Stimulated activated CD4-positive, alpha-beta T cell treated with anti-CD3 and anti-CD28 coated beads, Interleukin-12 subunit alpha, Interleukin-12 subunit beta, amount 100 ng/mL, for 24 hours (primary cell): ENCODE data around the gene GALNT12.

Experiments used
- DNase-seq, 2 experiments: peaks; one replicate each; pipeline ENCODE4 v3.0.0-alpha.2; 2020; ENCODE audit warnings: low read depth in 2 of 2

GALNT12 gene

DNA sequence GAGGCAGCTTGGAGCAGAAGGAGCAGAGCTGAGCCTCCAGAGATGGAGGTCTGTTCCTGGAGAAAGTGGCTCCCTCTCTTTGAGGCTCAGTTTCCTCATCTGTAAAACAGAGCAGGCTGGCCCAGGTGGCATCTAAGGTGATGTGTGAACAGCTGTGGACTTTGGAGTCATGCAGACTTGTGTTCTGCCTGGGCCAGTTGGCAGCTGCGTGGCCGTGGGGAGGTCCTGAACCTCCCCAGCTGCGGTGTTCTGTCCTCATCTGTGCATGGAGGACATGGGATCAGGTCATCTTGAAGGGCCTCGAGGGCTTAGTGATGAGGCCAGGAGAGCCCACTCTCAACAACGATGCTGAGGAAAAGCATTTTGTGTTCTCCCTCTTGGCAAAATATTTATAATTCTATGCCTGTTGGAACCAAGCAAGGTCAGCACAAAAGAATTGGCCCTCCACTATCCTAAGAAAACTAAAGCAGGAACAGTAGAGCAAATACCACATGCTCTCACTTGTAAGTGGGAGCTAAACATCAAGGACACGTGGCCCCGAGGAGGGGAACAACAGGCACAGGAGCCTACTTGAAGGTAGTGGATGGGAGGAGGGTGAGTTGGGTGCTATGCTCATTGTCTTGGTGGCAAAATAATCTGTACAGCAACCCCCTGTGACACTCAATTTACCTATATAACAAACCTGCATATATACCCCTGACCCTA lies 73.0 kb downstream of the GALNT12 start:
- DNase-seq = no peak

DNA sequence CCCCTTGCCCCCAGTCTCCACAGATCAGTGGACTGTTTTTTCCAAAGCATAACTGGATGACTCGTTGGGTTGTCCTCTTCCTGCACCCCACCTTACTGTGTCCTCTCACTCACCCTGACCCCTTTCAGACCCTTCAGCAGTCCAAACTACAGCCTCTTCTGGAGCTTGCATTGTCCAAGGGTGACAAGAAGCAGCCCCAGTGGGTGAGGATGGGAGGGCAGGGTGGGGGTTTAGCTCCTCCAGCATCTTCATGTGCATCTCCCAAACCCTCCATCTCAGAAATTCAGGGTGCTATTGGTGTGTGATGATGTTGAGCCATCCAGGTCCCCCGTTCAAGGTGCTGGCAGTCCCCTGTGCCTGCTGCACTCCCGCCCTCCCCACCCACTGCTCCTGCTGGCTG lies 73.9 kb downstream of the GALNT12 start:
- DNase-seq = no peak

DNA sequence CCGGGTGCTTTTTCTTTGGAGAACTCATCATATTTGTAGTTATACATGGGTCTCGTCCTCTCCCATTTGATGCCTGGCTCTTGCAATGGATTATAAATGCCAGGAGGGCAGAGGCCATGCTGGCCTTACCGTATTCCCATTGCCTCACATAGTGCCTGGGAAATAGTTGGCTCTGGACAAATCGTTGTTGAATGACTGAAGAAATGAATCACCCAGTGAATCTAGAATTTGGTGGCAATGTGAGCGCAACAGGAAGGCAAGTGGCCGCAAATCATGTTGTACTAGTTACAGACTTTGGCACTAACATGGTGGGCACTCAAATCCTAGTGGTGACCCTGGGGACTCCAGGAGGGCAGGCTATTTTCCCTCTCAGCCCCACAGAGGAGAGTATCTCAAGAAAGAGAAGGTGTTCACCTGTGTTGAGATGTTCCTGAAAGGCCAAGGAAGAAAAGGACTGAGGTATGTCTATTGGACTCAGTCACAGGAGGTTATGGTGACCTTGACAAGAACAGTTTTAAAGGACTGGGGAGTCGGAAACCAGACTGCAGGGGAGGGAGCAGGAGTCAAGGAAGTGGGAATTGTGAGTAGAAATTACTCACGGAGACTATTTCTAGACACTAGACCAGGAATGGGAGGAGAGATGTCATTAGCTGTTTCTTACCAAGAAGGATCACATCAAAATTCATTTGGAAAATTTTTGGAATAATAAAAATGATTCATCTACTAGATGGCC lies 74.5 kb downstream of the GALNT12 start:
- DNase-seq = no peak

DNA sequence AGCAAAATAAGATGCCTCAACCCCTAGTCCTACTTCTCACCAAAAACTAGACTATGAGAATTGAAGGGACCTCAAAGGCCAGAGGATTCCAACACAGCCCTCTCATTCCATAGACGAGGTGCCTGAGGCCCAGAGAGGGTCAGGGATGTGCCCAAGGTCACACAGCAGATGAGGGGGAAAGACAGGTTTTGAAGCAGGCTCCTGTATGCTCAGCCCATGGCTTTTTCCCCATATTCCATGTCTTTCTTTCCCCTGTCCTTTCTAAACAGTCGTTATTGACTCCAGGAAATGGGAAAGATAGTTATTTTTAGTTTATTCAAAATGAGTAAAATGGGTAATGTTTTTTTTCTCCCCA lies 75.1 kb downstream of the GALNT12 start:
- no peak for DNase-seq

DNA sequence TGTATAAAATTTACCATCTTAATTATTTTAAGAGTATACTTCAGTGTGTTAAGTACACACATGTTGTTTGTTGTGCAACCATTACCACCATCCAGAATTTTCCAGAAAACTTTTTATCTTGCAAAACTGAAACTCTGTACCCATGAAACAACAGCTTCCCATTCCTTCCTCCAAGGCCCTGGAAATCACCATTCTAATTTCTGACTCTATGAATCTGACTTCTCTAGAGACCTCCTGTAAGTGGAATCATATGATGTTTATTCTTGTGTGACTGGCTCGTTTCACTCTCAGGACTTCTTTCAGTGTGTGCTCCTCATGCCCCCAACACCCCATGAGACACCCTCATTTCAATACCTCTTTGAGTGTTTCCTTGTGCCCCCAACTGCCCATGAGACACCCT lies 75.8 kb downstream of the GALNT12 start:
- DNase-seq = no peak

- DNase-seq = no peak
These were observed 77.4 kb downstream of the GALNT12 start for GRCh38 chr9:98884849-98885248.

DNA sequence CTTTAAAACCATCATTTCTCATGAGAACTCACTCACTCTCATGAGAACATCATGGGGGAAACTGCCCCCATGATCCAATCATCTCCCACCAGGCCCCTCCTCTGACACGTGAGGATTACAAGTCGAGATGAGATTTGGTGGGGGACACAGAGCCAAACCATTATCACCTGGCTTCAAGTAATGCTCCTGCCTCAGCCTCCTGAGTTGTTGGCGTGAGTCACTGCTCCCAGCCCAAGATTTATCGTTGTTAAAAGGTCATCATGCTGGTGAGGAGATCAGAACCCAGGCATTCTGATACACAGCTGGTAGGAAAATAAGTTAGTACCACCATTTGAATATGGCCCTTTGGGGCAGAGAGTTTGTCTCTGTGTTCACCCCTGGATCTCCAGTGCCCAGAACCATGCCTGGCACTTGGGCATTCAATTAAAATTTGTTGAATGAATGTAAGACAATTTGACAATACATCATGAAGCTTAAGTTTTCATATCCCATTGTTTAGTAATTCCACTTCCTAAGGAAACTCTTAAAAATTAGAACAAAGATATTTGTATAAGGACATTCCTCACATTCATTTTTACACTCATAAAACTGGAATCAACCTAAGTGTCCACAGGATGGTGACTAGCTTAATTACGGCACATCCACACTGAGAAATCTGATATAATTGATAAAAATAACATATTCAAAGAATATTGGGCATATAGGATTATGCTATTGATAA lies 78.3 kb downstream of the GALNT12 start:
- no peak for DNase-seq

- no peak for DNase-seq
These were observed 79.3 kb downstream of the GALNT12 start for GRCh38 chr9:98886691-98887229.

DNA sequence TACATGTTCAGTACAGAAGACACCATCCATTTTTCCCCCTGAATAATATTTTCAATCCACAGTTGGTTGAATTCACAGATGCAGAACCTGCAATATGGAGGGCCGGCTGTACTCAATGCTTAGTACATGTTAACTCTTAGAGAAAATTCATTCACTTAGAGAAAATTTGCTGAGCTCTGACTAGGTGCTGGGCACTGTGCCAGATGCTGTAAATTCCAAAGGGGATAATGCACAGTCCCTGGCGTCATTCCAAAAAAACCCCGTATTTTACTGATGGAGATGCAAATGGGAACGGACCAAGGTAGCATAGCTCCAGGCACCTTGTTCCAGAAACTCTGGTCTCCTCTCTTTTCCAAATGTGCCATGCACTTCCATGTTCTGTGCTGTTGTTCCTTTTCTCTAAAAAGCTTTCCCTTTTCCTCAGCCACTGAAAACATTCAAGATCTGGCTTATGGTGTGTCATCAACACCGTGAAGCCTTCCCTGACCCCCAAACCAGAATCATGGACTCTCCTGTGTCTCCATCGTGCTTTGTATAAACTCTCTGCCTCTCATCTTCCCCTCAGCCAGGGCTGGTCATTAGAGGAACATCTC lies 80.5 kb downstream of the GALNT12 start:
- no peak for DNase-seq

- no peak for DNase-seq
These were observed 81.4 kb downstream of the GALNT12 start for GRCh38 chr9:98888801-98889421.

DNA sequence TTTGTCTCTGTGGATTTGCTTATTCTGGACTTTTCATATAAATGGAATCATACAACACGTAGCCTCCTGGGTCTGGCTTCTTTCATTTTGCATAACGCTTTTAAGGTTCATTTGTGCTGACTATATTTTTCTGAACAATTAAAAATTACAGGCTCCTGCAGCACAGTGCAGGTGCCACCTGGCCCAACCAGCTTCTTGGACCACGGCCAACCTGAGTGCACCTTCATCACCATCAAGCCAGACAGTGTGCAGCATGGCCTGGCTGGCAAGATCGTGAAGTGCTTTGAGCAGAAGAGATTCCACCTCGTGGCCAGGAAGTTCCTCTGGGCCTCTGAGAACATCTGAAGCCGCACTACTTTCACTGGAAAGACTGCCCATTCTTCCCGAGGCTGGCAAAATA lies 82.8 kb downstream of the GALNT12 start:
- no peak for DNase-seq

- DNase-seq = no peak
These were observed 84.8 kb downstream of the GALNT12 start for GRCh38 chr9:98892288-98892687.

DNA sequence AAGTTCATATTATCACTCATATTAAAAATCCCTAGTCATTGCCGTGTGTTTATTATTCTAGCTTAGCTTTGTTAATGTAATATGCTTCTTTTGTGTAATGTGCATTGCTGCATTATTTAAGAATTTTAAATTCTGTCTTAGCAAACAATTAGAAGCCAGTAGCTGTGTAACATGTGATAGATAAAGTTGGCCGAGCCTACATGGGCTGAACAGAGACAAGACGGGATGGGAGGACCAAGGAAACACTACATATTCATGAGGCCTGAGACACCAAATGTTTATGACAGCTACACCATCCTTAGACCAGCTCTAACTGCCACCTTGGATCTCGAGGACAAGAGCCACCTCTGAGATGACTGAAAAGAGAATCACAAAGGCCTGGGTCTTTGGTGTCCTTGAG lies 85.2 kb downstream of the GALNT12 start:
- no peak for DNase-seq

DNA sequence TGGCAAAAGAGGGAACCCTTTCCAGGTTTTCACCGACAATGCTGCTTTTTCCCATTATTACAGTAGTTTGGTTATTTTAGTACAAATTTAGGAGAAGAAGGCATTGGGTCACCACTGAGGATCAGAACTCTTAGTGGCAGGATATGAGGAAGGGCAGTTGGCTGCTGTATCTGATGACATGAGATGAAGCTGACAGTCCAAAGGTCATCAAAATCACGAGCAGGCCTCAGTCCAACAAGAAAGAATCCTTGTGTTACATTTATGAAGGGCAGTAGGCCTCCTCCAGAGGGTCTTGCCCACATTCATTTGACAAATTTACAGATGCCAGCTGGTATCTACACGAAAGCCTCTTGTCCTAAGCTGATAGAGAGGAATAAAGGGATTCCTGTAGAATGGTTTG lies 86.7 kb downstream of the GALNT12 start:
- DNase-seq = no peak

DNA sequence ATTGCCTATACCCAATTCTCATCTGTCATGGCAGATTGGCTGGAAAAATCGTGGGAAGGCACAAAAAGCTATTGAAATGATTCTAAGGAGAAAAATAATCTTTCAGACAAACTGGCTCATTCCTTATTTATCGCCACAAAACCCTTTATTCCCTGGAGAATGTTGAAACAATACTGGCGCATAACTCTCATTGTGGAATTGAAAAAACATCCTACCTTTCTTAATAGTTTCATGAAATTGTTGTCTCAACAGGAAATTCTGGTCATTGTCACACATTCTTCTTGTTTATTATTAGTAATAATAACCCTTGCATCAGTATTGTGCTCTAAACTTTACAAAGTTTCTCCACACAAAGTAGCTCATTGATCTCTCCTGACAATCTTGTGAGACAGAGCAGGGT lies 87.3 kb downstream of the GALNT12 start:
- no peak for DNase-seq

DNA sequence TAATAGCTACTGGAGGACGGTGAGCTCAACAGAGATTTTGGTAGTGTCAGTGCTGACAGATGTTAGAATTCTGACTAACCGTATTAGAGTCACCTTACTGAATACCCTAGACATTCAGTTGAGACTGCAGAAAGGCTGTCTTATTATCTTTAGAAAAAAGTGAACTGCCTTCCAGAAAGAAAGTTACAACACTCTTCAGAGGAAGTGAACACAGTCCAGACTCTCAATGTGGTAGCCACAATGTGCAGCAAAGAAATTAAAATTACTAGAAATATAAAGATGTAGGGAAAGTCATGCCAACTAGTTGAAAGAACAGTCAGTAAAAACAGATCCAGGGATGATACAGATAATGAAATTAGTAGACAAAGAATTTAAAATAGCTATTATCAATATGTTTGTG lies 89.2 kb downstream of the GALNT12 start:
- DNase-seq = no peak

- no peak for DNase-seq
These were observed 90.3 kb downstream of the GALNT12 start for GRCh38 chr9:98897745-98898144.

GRCh38 chr9:98899408-98900056 lies 92.1 kb downstream of the GALNT12 start:
- no peak for DNase-seq
